ENCODE measurements around the gene LTO1. TPM values are rescaled to one million over a fixed set of nuclear protein-coding genes. Genes with fewer than 3 reads are reported as not detected.

LTO1 gene
- total and polyA plus RNA-seq, 10 of the 15 experiments (the other 5 are each of a cell fraction or from before 2014, with no cell fraction given), result 2.6 to 27.5 (median 14.4) TPM

- no peaks in the 10 kb centered on the region for H4K20me1 ChIP-seq (ENCODE audit: control insufficient read depth, insufficient read depth)
- H3K27me3 ChIP-seq (replicated peaks in 1 of 2; ENCODE audit: control insufficient read depth in 2 of 2, insufficient read depth in 2 of 2, low read length in 1 of 2), result no peaks in the 10 kb centered on the region
- CTCF ChIA-PET, result interaction anchor here (1.6 kb wide), 1 partner anchor 16 kb away, joined by 4 read pairs; no protein-coding TSS in a partner anchor
- no peaks in the 10 kb centered on the region for H3K4me1 ChIP-seq (ENCODE audit: control insufficient read depth, insufficient read depth, low read length)
- RAD21 ChIA-PET (ENCODE audit: unreplicated experiment), result no interaction called here
- no TSS peak for BruUV-seq (replicated peaks)
- in situ Hi-C loops (cut with MboI) (no loop called here), intact Hi-C loops (cut with micrococcal nuclease; ENCODE audit: unreplicated experiment) (no loop called here)
- H3K27ac ChIP-seq (ENCODE audit: control insufficient read depth, insufficient read depth), result no peak overlapping the region
- ATAC-seq (no peak), FAIRE-seq (no peak), DNase-seq (ENCODE audit: low read depth, low spot score) (no peak)
- no peak overlapping the region for H3K4me2 ChIP-seq (ENCODE audit: control insufficient read depth, insufficient read depth)
- 80% methylated on average over 35 of the region's 38 CpGs for WGBS (ENCODE audit: insufficient coverage, insufficient replicate concordance, low lambda C conversion rate, missing lambda C conversion rate)
- POLR2A ChIA-PET, result no interaction called here
- H2AFZ ChIP-seq (ENCODE audit: control insufficient read depth, low read depth, low read length), result no peak overlapping the region
- no peaks in the 10 kb centered on the region for H3K79me2 ChIP-seq (ENCODE audit: control insufficient read depth, insufficient read depth, low read length)
- H3K36me3 ChIP-seq (ENCODE audit: control insufficient read depth in 2 of 2, insufficient read depth in 2 of 2, low read length in 1 of 2), result no peaks in the 10 kb centered on the region
- TF ChIP-seq STAT1 (conservative IDR thresholded peaks at IDR 0.05) (no peak), ZNF207 (IDR thresholded peaks at IDR 0.05; ENCODE audit: borderline replicate concordance) (no peak), BACH1 (IDR thresholded peaks at IDR 0.05; ENCODE audit: borderline replicate concordance) (no peak), POLR2AphosphoS2 (IDR thresholded peaks at IDR 0.05; ENCODE audit: low read depth, low read length) (no peak), CHD4 (IDR thresholded peaks at IDR 0.05) (no peak), IKZF2 (IDR thresholded peaks at IDR 0.05) (no peak)
- H3K9ac ChIP-seq (ENCODE audit: control insufficient read depth, insufficient read depth, low read length), result no peak overlapping the region
- H3K9me3 ChIP-seq (replicated peaks; ENCODE audit: control insufficient read depth, insufficient read depth, low read length), result no peaks in the 10 kb centered on the region; the same call in 2 of the 3 replicates
- SMC1A ChIA-PET (ENCODE audit: uncharacterized antibody, unreplicated experiment), result no interaction called here
- no peak overlapping the region for H3K4me3 ChIP-seq
These were observed 21.0 kb downstream of the LTO1 start for GRCh38 chr11:69654001-69654659.

- ChIA-PET RAD21 (ENCODE audit: unreplicated experiment) (no interaction called here), SMC1A (ENCODE audit: uncharacterized antibody, unreplicated experiment) (no interaction called here), CTCF (interaction anchor here (1.6 kb wide), 1 partner anchor 17 kb away, joined by 4 read pairs; no protein-coding TSS in a partner anchor), POLR2A (no interaction called here)
- H3K27me3 ChIP-seq (replicated peaks in 1 of 2; ENCODE audit: control insufficient read depth in 2 of 2, insufficient read depth in 2 of 2, low read length in 1 of 2), result no peaks in the 10 kb centered on the region
- H3K4me2 ChIP-seq (ENCODE audit: control insufficient read depth, insufficient read depth), result no peak overlapping the region
- no TSS peak for BruUV-seq (replicated peaks)
- intact Hi-C loops (cut with micrococcal nuclease; ENCODE audit: unreplicated experiment), result no loop called here
- H3K36me3 ChIP-seq (ENCODE audit: control insufficient read depth in 2 of 2, insufficient read depth in 2 of 2, low read length in 1 of 2), result no peaks in the 10 kb centered on the region
- no peak overlapping the region for H3K4me3 ChIP-seq
- DNase-seq (ENCODE audit: low read depth, low spot score), result no peak
- in situ Hi-C loops (cut with MboI), result no loop called here
- H3K4me1 ChIP-seq (ENCODE audit: control insufficient read depth, insufficient read depth, low read length), result no peaks in the 10 kb centered on the region
- no peaks in the 10 kb centered on the region; the same call in 2 of the 3 replicates for H3K9me3 ChIP-seq (replicated peaks; ENCODE audit: control insufficient read depth, insufficient read depth, low read length)
- H3K9ac ChIP-seq (ENCODE audit: control insufficient read depth, insufficient read depth, low read length), result no peak overlapping the region
- H3K79me2 ChIP-seq (ENCODE audit: control insufficient read depth, insufficient read depth, low read length), result no peaks in the 10 kb centered on the region
- ATAC-seq, result no peak
- WGBS (ENCODE audit: insufficient coverage, insufficient replicate concordance, low lambda C conversion rate, missing lambda C conversion rate), result 96% methylated on average over 23 of the region's 23 CpGs
- TF ChIP-seq BCL3 (IDR thresholded peaks at IDR 0.05; ENCODE audit: borderline replicate concordance, insufficient read depth, low read depth, low read length, poor library complexity, severe bottlenecking), result no peak
- no peak for TF ChIP-seq CHD4 (IDR thresholded peaks at IDR 0.05)
- TF ChIP-seq GATAD2B (conservative IDR thresholded peaks at IDR 0.05; ENCODE audit: low read depth), result no peak
- no peak for TF ChIP-seq RCOR1 (conservative IDR thresholded peaks at IDR 0.05; ENCODE audit: low read depth, low read length)
- TF ChIP-seq POLR2AphosphoS5 (IDR thresholded peaks at IDR 0.05; ENCODE audit: low read length), result no peak
- TF ChIP-seq SREBF1 (IDR thresholded peaks at IDR 0.05; ENCODE audit: low read length), result no peak
- TF ChIP-seq RB1 (IDR thresholded peaks at IDR 0.05; ENCODE audit: borderline replicate concordance), result no peak
- TF ChIP-seq WRNIP1 (IDR thresholded peaks at IDR 0.05; ENCODE audit: borderline replicate concordance, low read depth, low read length), result no peak
- no peak for TF ChIP-seq MLLT1 (IDR thresholded peaks at IDR 0.05)
- no peaks in the 10 kb centered on the region for H4K20me1 ChIP-seq (ENCODE audit: control insufficient read depth, insufficient read depth)
- FAIRE-seq, result no peak
- no peak overlapping the region for H3K27ac ChIP-seq (ENCODE audit: control insufficient read depth, insufficient read depth)
- no peak overlapping the region for H2AFZ ChIP-seq (ENCODE audit: control insufficient read depth, low read depth, low read length)
These were observed 21.7 kb downstream of the LTO1 start for GRCh38 chr11:69653406-69653960.
